ENCODE data around the gene CHD1.

GRCh38 chr5:98965226-98965625, 36.4 kb upstream of the CHD1 start:
- TF ChIP-seq CTCF (conservative IDR thresholded peaks at IDR 0.05 in 1 of 2, IDR thresholded peaks at IDR 0.05 in 1 of 2; ENCODE audit: extremely low read depth in 1 of 2, insufficient read depth in 1 of 2, low read depth in 1 of 2, low read length in 2 of 2), result no peak
- TF ChIP-seq EZH2 (IDR thresholded peaks at IDR 0.05; ENCODE audit: borderline replicate concordance, low read length), result no peak
